H1 (cell line): Measurements from ENCODE around the gene GRM1. TPM values are rescaled to one million over a fixed set of nuclear protein-coding genes. Genes with fewer than 3 reads are reported as not detected.

Experiments used
- FOSL1 ChIP-seq: IDR thresholded peaks from 2 replicates; pipeline ENCODE4 v1.6.1; 2011; ENCODE audit warnings: mild to moderate bottlenecking, low read depth, low read length, moderate library complexity; ENCODE audit not compliant: insufficient read depth
- KDM1A ChIP-seq: fragments of 200-600, 300-600 bp; sonication (generic); IDR thresholded peaks from 2 replicates; pipeline ENCODE4 v1.7.1; 2016; ENCODE audit warnings: mild to moderate bottlenecking, low read length, borderline replicate concordance
- POLR2A ChIP-seq, 2 experiments: IDR thresholded peaks; 1 replicate in 1 of 2; 2 replicates in 1 of 2; pipeline ENCODE4 v1.6.1; 2011; ENCODE audit warnings: low read depth in 2 of 2, low read length in 2 of 2, mild to moderate bottlenecking in 2 of 2; ENCODE audit errors: control extremely low read depth in 1 of 2
- SRF ChIP-seq: IDR thresholded peaks from 2 replicates; pipeline ENCODE4 v1.6.1; 2011; ENCODE audit warnings: mild to moderate bottlenecking, low read depth, low read length, moderate library complexity
- SUZ12 ChIP-seq: fragments of 200-600 bp; sonication (generic); IDR thresholded peaks from 2 replicates; pipeline ENCODE4 v1.6.1; 2012; ENCODE audit warnings: mild to moderate bottlenecking, inconsistent platforms, low read length, moderate library complexity, mixed read lengths
- polyA plus RNA-seq, 7 experiments: library from polyadenylated mRNA; depleted of rRNA in 3 of 7; stranded (reverse) in 5 of 7; unstranded in 2 of 7; fragments of >200 nt in 5 of 7; fragments of 200-250 nt in 2 of 7; gene quantifications; 1 replicate in 5 of 7; 2 replicates in 1 of 7; 4 replicates in 1 of 7; pipeline versions ENCODE4 v1.2.1 to v1.2.3, GENCODE V29; 2011 to 2013; ENCODE audit warnings: missing spikeins in 2 of 7, mixed read lengths in 2 of 7
- total RNA-seq: library from RNA; stranded (reverse); fragmentation: NEBNext Ultra II Directional; extraction: Animal tissue kit (Norgen Biotek cat#: 25700); gene quantifications from 2 replicates; pipeline ENCODE4 v1.2.1, GENCODE V29; 2021
- TF ChIP-seq, protein P1 (sequence below), 3 experiments: IDR thresholded peaks; 1 replicate in 2 of 3; 2 replicates in 1 of 3; pipeline versions ENCODE4 v1.5.1 to v1.6.1; 2011; ENCODE audit warnings: low read length in 3 of 3, mild to moderate bottlenecking in 3 of 3, inconsistent platforms in 2 of 3, low read depth in 1 of 3, moderate library complexity in 1 of 3; ENCODE audit not compliant: insufficient read depth in 1 of 3; ENCODE audit errors: control extremely low read depth in 1 of 3

The GRM1 gene
- total and polyA plus RNA-seq, 2 of the 8 experiments (the other 6 are each of a cell fraction or from before 2014, with no cell fraction given), result 0.15 to 1.3 TPM

DNA sequence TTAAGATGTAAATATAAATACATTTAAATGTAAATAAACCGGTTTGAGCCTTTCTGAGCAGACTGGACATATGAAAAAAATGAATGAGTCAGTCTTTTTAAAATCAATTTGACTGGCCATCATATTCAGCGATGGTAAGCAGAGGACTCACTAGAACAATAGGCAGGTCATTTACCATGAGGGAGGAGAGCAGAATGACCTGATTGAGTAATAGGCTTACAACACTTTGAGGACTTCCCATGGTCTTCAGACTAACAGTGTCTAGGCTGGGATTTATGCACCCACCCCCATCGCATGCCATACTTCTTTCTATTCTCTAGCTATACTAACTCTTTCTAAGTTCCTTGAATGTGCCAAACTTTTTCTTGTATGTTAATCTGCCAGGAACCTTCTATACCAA, 272.9 kb downstream of the GRM1 start (continued):
- TF ChIP-seq, protein P1, sequence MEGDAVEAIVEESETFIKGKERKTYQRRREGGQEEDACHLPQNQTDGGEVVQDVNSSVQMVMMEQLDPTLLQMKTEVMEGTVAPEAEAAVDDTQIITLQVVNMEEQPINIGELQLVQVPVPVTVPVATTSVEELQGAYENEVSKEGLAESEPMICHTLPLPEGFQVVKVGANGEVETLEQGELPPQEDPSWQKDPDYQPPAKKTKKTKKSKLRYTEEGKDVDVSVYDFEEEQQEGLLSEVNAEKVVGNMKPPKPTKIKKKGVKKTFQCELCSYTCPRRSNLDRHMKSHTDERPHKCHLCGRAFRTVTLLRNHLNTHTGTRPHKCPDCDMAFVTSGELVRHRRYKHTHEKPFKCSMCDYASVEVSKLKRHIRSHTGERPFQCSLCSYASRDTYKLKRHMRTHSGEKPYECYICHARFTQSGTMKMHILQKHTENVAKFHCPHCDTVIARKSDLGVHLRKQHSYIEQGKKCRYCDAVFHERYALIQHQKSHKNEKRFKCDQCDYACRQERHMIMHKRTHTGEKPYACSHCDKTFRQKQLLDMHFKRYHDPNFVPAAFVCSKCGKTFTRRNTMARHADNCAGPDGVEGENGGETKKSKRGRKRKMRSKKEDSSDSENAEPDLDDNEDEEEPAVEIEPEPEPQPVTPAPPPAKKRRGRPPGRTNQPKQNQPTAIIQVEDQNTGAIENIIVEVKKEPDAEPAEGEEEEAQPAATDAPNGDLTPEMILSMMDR (IDR thresholded peaks at IDR 0.05; ENCODE audit: control extremely low read depth in 1 of 3, insufficient read depth in 1 of 3, low read depth in 1 of 3, low read length in 3 of 3), result no peak
- TF ChIP-seq POLR2A (IDR thresholded peaks at IDR 0.05; ENCODE audit: control extremely low read depth in 1 of 2, low read depth in 2 of 2, low read length in 2 of 2) (no peak), SRF (no peak), FOSL1 (no peak), SUZ12 (no peak), KDM1A (no peak)
